GM13977 (cell line): ENCODE measurements around the gene NR0B2.
A peak's percentile ranks its signal among the peaks of the same experiment; 100 is the strongest.

ENCODE experiments used
- DNase-seq: peaks from one replicate; pipeline ENCODE4 v3.0.0; 2012; ENCODE audit warnings: low spot score
- CTCF ChIP-seq: IDR thresholded peaks from 2 replicates; pipeline ENCODE4 v1.5.1; 2012; ENCODE audit warnings: mild to moderate bottlenecking, control low read depth; ENCODE audit not compliant: insufficient read depth; ENCODE audit errors: extremely low read depth, missing control alignments
- in situ Hi-C: fragments of 300-500 bp; cut with MboI; formaldehyde crosslinking; loops from one replicate; pipeline ENCODE4 v1.12.0; 2022; ENCODE audit warnings: low sequenced_read_pairs, low pct_unique_long_range_greater_than_20kb, mixed read lengths, inconsistent platforms; ENCODE audit not compliant: unreplicated experiment

NR0B2 gene

DNA sequence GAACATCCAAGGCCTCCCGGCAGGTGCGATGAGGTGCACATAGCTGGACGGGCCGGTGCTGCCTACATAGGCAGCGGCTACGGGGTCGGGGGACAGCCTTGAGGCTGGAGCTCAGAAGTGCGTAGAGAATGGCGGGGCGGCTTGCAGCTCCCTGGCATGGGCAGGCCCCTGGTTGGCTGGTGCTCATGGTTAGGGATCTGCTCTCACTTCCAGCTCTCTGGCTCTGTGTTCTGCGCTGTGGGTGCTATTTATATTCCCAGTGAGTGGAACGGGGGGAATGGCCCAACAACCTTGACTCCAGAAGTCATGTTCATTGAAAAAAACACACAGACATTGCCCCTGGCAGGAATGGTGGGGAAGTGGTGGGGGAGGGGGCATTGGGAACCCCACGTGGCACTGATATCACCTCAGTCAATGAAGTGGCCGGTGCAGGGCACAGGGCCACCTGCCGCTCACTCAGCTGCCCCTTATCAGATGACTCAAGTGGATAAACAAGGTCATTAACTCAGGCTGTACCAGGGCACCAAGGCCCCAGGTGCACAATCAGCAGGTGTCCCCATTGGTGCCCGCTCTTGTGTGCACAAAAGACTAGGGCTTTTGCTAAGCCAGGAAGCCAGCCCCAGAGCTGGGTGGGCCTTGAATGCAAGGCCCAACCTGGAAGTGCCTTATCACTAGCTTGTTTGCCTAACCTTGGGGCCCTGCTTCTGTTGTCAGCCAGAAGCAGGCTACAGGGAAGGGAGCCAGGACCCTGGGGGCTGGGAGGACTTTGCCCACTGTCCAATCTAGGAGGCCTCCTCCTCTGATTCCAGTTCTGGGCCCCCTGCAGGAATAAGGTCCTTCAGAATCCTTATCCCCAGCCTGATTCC is at the start of gene NR0B2:
Gene NR0B2, minus strand, starts transcription at position 222 of the 866 bp plus-strand sequence. Its CDS starts 35 bp downstream, at position 187.
- in situ Hi-C loops = no loop called here
- DNase-seq = no peak

GRCh38 chr1:26961826-26962225 is 48.1 kb upstream of the NR0B2 start:
- in situ Hi-C loops = no loop called here
- TF ChIP-seq CTCF = no peak
- DNase-seq = no peak

More for the DNA sequence above, at the start of gene NR0B2:
- no peak for TF ChIP-seq CTCF

DNA sequence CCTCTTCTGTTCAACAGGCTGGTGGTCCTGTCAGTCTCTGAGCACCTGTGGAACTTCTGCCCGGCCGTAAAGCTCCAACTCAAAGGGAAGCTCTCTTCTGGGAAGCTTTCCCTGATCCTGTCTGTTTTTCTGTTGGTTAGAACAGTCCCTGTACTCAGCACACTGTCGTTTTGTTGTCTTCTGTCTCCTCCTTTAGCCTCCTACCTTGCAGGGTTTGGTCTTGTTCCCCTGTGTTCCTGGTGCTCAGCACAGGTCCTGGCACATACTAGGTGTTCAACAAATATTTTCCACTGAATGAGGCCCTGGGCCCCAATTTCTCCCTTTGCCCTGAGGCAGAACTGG is 46.8 kb upstream of the NR0B2 start:
- DNase-seq = no peak
- in situ Hi-C loops = no loop called here
- no peak for TF ChIP-seq CTCF

- TF ChIP-seq CTCF = no peak
- DNase-seq = peak; percentile 47
These were observed 46.2 kb upstream of the NR0B2 start, which contains the start of gene KDF1 for GRCh38 chr1:26959722-26960624. TSS of gene KDF1 (minus strand) at chr1:26960468. CDS start at chr1:26952380, 8,088 bp downstream.

DNA sequence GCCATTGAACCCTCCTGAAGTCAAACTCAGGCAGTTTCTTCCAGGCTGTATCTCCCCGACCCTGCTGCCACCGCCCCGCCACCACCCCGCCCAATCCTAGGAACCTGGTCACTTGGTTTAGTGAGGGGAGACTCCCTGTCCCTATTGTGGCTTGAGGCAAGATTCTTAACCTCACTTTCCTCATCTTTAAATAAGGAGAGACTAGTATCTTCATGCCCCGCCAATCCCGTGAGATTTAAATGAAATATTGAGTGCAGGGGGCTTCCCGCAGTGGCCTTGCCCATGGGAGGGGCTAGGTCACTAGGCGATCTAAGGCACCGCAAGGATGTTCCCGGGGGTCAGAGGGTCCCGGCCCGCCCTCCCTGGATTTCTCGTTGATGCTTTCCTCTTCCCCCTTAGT is 45.5 kb upstream of the NR0B2 start:
- no peak for DNase-seq
- in situ Hi-C loops = no loop called here
- TF ChIP-seq CTCF = no peak

More at GRCh38 chr1:26959722-26960624, 46.2 kb upstream of the NR0B2 start, which contains the start of gene KDF1:
- in situ Hi-C loops = no loop called here

GRCh38 chr1:26957306-26957705 is 43.5 kb upstream of the NR0B2 start:
- in situ Hi-C loops = no loop called here
- no peak for TF ChIP-seq CTCF
- no peak for DNase-seq
